HCT116 (cell line): ENCODE data around the gene THADA. TPM values are rescaled to one million over a fixed set of nuclear protein-coding genes. Genes with fewer than 3 reads are reported as not detected.

Experiments used
- ATAC-seq: fragments of 200-7000 bp; cut with Tn5 transposase; 2 replicates; pipeline ENCODE4 v1.9.1; 2020; ENCODE audit warnings: mild to moderate bottlenecking, moderate library complexity
- BruUV-seq: library from RNA; stranded (reverse); fragments of 400-500 nt; replicated peaks from 2 replicates; lab custom pipeline; 2021; lab: Mats Ljungman, UMichigan
- CTCF ChIA-PET: fragments of 300-600 bp; sonication (Branson Sonifier 250); formaldehyde crosslinking; loops from one replicate; lab custom pipeline; 2021; ENCODE audit warnings: antibody characterized with exemption; lab: Charles Lee
- POLR2A ChIA-PET: fragments of 300-600, 350-600 bp; sonication (Branson Sonifier 250); formaldehyde crosslinking; loops from one replicate; lab custom pipeline; 2021; ENCODE audit warnings: antibody characterized with exemption; lab: Charles Lee
- RAD21 ChIA-PET, 2 experiments: fragments of 300-600 bp; sonication (Branson Sonifier 250); formaldehyde crosslinking; loops; one replicate each; lab custom pipeline; 2023; ENCODE audit warnings: low total read pairs in 2 of 2; ENCODE audit not compliant: uncharacterized antibody in 2 of 2, unreplicated experiment in 2 of 2, low non-redundant PET in 1 of 2; lab: Charles Lee
- DNase-seq: peaks from one replicate; pipeline ENCODE4 v3.0.0-alpha.2; 2010; ENCODE audit warnings: low read depth, low spot score
- H2AFZ ChIP-seq: fragments of 200-600 bp; shearing (Covaris generic), sonication (generic); 2 replicates; pipeline ENCODE4 v1.6.1; 2017; ENCODE audit warnings: low read depth, mixed run types, mixed read lengths, antibody characterized with exemption, low read length; ENCODE audit not compliant: poor library complexity, severe bottlenecking
- H3K27ac ChIP-seq: 2 replicates; pipeline ENCODE4 v1.5.1; 2012; ENCODE audit warnings: low read depth, low read length
- H3K27me3 ChIP-seq: fragments of 200-600 bp; sonication (generic); 2 replicates; pipeline ENCODE4 v1.6.1; 2016; ENCODE audit warnings: mixed run types, low read length, mixed read lengths; ENCODE audit not compliant: insufficient read depth
- H3K36me3 ChIP-seq, 2 experiments: fragments of 200-500 bp in 1 of 2; fragments of 200-600 bp in 1 of 2; sonication (Bioruptor generic) in 1 of 2; sonication (generic) in 1 of 2; 2 replicates each; pipeline versions ENCODE4 v1.5.1 to v1.6.1; 2014 to 2016; ENCODE audit warnings: low read length in 2 of 2, inconsistent platforms in 1 of 2, mixed read lengths in 1 of 2, mixed run types in 1 of 2; ENCODE audit not compliant: insufficient read depth in 2 of 2, control insufficient read depth in 1 of 2
- H3K4me1 ChIP-seq, 2 experiments: fragments of 200-600 bp in 1 of 2; sonication (generic) in 1 of 2; 2 replicates each; pipeline versions ENCODE4 v1.5.1 to v1.6.1; 2012 to 2017; ENCODE audit warnings: low read length in 2 of 2, inconsistent platforms in 1 of 2, mild to moderate bottlenecking in 1 of 2, mixed read lengths in 1 of 2, mixed run types in 1 of 2, moderate library complexity in 1 of 2; ENCODE audit not compliant: insufficient read depth in 2 of 2, control insufficient read depth in 1 of 2
- H3K4me2 ChIP-seq: fragments of 200-600 bp; sonication (generic); 2 replicates; pipeline ENCODE4 v1.6.1; 2017; ENCODE audit warnings: mixed run types, low read length, mixed read lengths
- H3K4me3 ChIP-seq, 2 experiments: fragments of 200-600 bp in 1 of 2; sonication (generic) in 1 of 2; replicated peaks in 1 of 2; 2 replicates each; pipeline ENCODE4 v1.5.1; 2011 to 2016; ENCODE audit warnings: low read length in 2 of 2, control low read depth in 1 of 2, low read depth in 1 of 2, mild to moderate bottlenecking in 1 of 2, mixed read lengths in 1 of 2, mixed run types in 1 of 2
- H3K79me2 ChIP-seq: fragments of 200-600 bp; sonication (generic); 2 replicates; pipeline ENCODE4 v1.6.1; 2017; ENCODE audit warnings: mild to moderate bottlenecking, mixed run types, low read length, moderate library complexity, mixed read lengths; ENCODE audit not compliant: insufficient read depth
- H3K9ac ChIP-seq: fragments of 200-600 bp; sonication (generic); 2 replicates; pipeline ENCODE4 v1.6.1; 2016; ENCODE audit warnings: low read length, mixed read lengths
- H3K9me2 ChIP-seq: fragments of 200-600 bp; sonication (generic), shearing (Covaris generic); 2 replicates; pipeline ENCODE4 v1.6.1; 2017; ENCODE audit warnings: mixed run types, mild to moderate bottlenecking, moderate library complexity; ENCODE audit not compliant: insufficient read depth
- H3K9me3 ChIP-seq, 2 experiments: fragments of 200-500 bp in 1 of 2; fragments of 200-600 bp in 1 of 2; sonication (Bioruptor generic) in 1 of 2; sonication (generic) in 1 of 2; 2 replicates each; pipeline ENCODE4 v1.6.1; 2014 to 2017; ENCODE audit warnings: low read length in 2 of 2, mixed read lengths in 2 of 2, inconsistent platforms in 1 of 2, low read depth in 1 of 2, mild to moderate bottlenecking in 1 of 2, mixed run types in 1 of 2, moderate library complexity in 1 of 2; ENCODE audit not compliant: control insufficient read depth in 1 of 2, insufficient read depth in 1 of 2
- H4K20me1 ChIP-seq: fragments of 200-600 bp; sonication (generic), shearing (Covaris generic); 2 replicates; pipeline ENCODE4 v1.6.1; 2017; ENCODE audit warnings: mixed run types, mild to moderate bottlenecking, moderate library complexity; ENCODE audit not compliant: insufficient read depth
- ELF1 ChIP-seq: IDR thresholded peaks from 2 replicates; pipeline ENCODE4 v1.6.1; 2012; ENCODE audit warnings: low read depth, borderline replicate concordance
- EZH2 ChIP-seq: fragments of 200-600 bp; sonication (generic); IDR thresholded peaks from 2 replicates; pipeline ENCODE4 v1.6.1; 2017; ENCODE audit warnings: antibody characterized with exemption, mixed run types
- SP1 ChIP-seq: IDR thresholded peaks from 2 replicates; pipeline ENCODE4 v1.6.1; 2012; ENCODE audit warnings: low read depth
- ZNF274 ChIP-seq: fragments of 200-500 bp; sonication (Bioruptor generic); IDR thresholded peaks from 2 replicates; pipeline ENCODE4 v1.6.1; 2014; ENCODE audit warnings: mild to moderate bottlenecking, low read depth, low read length, inconsistent platforms
- intact Hi-C: fragments of 100-400 bp; cut with micrococcal nuclease; formaldehyde crosslinking; loops from 2 replicates; pipeline ENCODE4 v1.10.0; 2022
- total RNA-seq: library from RNA; stranded (reverse); gene quantifications from one replicate; pipeline ENCODE4 v1.2.1, GENCODE V29; 2021; ENCODE audit not compliant: unreplicated experiment
- TF ChIP-seq, protein P1 (sequence below): IDR thresholded peaks from 2 replicates; pipeline ENCODE4 v1.6.1; 2011; ENCODE audit warnings: mild to moderate bottlenecking, low read length, moderate library complexity; ENCODE audit not compliant: insufficient replicate concordance; ENCODE audit errors: extremely low read depth
- TF ChIP-seq, protein P2 (sequence below): IDR thresholded peaks from 2 replicates; pipeline ENCODE4 v1.6.1; 2012
- TF ChIP-seq, protein P3 (sequence below), 3 experiments: fragments of 200-600 bp in 1 of 3; sonication (generic) in 1 of 3; IDR thresholded peaks in 2 of 3; conservative IDR thresholded peaks in 1 of 3; 2 replicates each; pipeline ENCODE4 v1.5.1; 2012 to 2017; ENCODE audit warnings: low read depth in 2 of 3, low read length in 2 of 3, antibody characterized with exemption in 1 of 3, borderline replicate concordance in 1 of 3, control low read depth in 1 of 3, mild to moderate bottlenecking in 1 of 3, mixed read lengths in 1 of 3, mixed run types in 1 of 3, moderate library complexity in 1 of 3; ENCODE audit not compliant: insufficient read depth in 1 of 3

The THADA gene
- total RNA-seq, 1 experiment from 2014 or later: 30.7 TPM

DNA sequence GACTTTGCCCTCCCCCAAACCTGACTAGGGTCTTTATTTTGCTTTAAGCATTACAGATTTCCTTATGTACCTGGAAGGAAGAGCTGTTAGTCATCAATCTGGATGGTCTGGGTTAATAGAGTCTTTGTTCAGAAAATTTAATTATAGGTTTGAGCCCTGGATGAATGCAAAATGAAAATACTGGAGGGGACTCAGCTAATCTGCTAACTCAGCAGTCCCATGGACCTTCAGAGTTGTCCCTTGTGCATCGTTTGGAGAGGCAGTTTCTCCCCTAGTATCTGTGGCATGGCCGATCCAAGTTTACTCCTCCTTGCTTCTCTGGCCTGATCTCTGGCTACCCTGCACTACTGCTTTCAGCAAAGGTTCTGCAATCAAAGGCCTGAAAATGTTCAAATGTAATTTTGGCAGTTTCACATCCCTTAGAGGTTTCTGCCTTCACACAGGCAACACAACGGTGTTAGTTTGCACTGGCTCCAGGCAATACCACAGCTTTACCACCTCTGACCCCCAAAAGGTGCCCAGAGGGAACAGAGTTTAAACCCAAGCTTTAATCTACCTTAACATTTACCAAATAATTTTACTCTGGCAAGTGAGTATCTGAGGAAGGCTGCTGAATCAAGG, 134.3 kb downstream of the THADA start:
- H3K4me3 ChIP-seq: no peak overlapping the region
- H3K9me3 ChIP-seq: no peaks in the 10 kb centered on the region
- no peaks in the 10 kb centered on the region for H4K20me1 ChIP-seq
- intact Hi-C loops: no loop called here
- no peaks in the 10 kb centered on the region for H3K27me3 ChIP-seq
- ChIA-PET CTCF (interaction anchor here (0.7 kb wide), 1 partner anchor 23 kb away, joined by 3 read pairs; no protein-coding TSS in a partner anchor), RAD21 (no interaction called here), POLR2A (no interaction called here)
- no peak overlapping the region for H3K9ac ChIP-seq
- H3K79me2 ChIP-seq: no peaks in the 10 kb centered on the region
- H3K27ac ChIP-seq: peak overlapping the region; percentile 46
- no peaks in the 10 kb centered on the region for H3K9me2 ChIP-seq
- peaks cover 67 to 78% of the 10 kb centered on the region in 2 experiments for H3K4me1 ChIP-seq
- H3K36me3 ChIP-seq: no peaks in the 10 kb centered on the region
- ATAC-seq (peak; percentile 14; the same call in 1 of the 2 replicates), DNase-seq (no peak)
- H3K4me2 ChIP-seq: peak overlapping the region; percentile 5; the same call in 1 of the 2 replicates
- BruUV-seq: no TSS peak
- H2AFZ ChIP-seq: no peak overlapping the region
- TF ChIP-seq ELF1: no peak
- TF ChIP-seq, protein P1, sequence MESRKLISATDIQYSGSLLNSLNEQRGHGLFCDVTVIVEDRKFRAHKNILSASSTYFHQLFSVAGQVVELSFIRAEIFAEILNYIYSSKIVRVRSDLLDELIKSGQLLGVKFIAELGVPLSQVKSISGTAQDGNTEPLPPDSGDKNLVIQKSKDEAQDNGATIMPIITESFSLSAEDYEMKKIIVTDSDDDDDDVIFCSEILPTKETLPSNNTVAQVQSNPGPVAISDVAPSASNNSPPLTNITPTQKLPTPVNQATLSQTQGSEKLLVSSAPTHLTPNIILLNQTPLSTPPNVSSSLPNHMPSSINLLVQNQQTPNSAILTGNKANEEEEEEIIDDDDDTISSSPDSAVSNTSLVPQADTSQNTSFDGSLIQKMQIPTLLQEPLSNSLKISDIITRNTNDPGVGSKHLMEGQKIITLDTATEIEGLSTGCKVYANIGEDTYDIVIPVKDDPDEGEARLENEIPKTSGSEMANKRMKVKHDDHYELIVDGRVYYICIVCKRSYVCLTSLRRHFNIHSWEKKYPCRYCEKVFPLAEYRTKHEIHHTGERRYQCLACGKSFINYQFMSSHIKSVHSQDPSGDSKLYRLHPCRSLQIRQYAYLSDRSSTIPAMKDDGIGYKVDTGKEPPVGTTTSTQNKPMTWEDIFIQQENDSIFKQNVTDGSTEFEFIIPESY: no peak
- TF ChIP-seq, protein P2, sequence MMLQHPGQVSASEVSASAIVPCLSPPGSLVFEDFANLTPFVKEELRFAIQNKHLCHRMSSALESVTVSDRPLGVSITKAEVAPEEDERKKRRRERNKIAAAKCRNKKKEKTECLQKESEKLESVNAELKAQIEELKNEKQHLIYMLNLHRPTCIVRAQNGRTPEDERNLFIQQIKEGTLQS: no peak
- no peak for TF ChIP-seq SP1
- TF ChIP-seq EZH2: no peak
- TF ChIP-seq, protein P3, sequence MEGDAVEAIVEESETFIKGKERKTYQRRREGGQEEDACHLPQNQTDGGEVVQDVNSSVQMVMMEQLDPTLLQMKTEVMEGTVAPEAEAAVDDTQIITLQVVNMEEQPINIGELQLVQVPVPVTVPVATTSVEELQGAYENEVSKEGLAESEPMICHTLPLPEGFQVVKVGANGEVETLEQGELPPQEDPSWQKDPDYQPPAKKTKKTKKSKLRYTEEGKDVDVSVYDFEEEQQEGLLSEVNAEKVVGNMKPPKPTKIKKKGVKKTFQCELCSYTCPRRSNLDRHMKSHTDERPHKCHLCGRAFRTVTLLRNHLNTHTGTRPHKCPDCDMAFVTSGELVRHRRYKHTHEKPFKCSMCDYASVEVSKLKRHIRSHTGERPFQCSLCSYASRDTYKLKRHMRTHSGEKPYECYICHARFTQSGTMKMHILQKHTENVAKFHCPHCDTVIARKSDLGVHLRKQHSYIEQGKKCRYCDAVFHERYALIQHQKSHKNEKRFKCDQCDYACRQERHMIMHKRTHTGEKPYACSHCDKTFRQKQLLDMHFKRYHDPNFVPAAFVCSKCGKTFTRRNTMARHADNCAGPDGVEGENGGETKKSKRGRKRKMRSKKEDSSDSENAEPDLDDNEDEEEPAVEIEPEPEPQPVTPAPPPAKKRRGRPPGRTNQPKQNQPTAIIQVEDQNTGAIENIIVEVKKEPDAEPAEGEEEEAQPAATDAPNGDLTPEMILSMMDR (IDR thresholded peaks at IDR 0.05 in 2 of 3, conservative IDR thresholded peaks at IDR 0.05 in 1 of 3; ENCODE audit: borderline replicate concordance in 1 of 3, insufficient read depth in 1 of 3, low read depth in 2 of 3, low read length in 2 of 3): no peak
- no peak for TF ChIP-seq ZNF274
